K562 (cell line): ENCODE measurements around the gene CHN1.

Experiments used
- CXXC5 ChIP-seq: fragments of 250-450 bp; sonication (Bioruptor Pico); IDR thresholded peaks from 2 replicates; pipeline ENCODE4 v1.8.0; 2022; ENCODE audit warnings: inconsistent platforms, mild to moderate bottlenecking, moderate library complexity
- L3MBTL2 ChIP-seq: fragments of 450-650 bp; IDR thresholded peaks from 2 replicates; pipeline ENCODE4 v1.6.1; 2016; ENCODE audit warnings: mild to moderate bottlenecking, moderate library complexity
- NFE2L1 ChIP-seq: fragments of 450-650 bp; IDR thresholded peaks from 2 replicates; pipeline ENCODE4 v1.6.1; 2016; ENCODE audit warnings: missing genetic modification characterization, low read depth, mild to moderate bottlenecking, missing compliant biosample characterization, moderate library complexity, borderline replicate concordance
- TRIM24 ChIP-seq, 2 experiments: fragments of 450-650 bp; IDR thresholded peaks; 2 replicates each; pipeline ENCODE4 v1.6.1; 2016
- TF ChIP-seq, protein P1 (sequence below), 3 experiments: IDR thresholded peaks in 2 of 3; conservative IDR thresholded peaks in 1 of 3; 2 replicates each; pipeline ENCODE4 v1.5.1; 2011 to 2012; ENCODE audit warnings: low read length in 3 of 3, mild to moderate bottlenecking in 3 of 3, control low read depth in 2 of 3, improper control_type of control experiment in 1 of 3, inconsistent platforms in 1 of 3, low read depth in 1 of 3, mixed read lengths in 1 of 3, moderate library complexity in 1 of 3; ENCODE audit not compliant: insufficient read depth in 2 of 3

DNA sequence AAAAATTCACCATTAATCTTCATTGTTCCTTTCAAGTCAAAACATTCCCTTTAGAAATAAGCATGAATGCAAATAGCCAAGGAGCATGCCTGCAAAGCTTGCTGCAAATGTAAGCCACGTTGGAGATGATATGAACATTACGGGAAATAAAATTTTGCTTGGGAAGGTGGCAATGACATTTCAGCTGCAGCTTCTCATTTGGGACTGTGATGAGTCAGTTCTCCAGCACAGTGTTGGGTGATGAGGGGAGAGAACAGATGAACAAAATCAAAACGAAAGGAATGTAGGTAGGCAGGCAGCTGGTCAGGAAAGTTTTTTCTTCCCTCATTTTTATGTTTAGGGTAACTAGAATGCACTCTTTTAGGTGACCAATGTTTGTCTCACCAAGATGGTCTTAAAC, 175.6 kb downstream of the CHN1 start:
- TF ChIP-seq TRIM24 (IDR thresholded peaks at IDR 0.05) = no peak
- TF ChIP-seq L3MBTL2 = no peak
- TF ChIP-seq CXXC5 (CRISPR knock-in tag) = no peak
- TF ChIP-seq NFE2L1 = no peak
- TF ChIP-seq, protein P1, sequence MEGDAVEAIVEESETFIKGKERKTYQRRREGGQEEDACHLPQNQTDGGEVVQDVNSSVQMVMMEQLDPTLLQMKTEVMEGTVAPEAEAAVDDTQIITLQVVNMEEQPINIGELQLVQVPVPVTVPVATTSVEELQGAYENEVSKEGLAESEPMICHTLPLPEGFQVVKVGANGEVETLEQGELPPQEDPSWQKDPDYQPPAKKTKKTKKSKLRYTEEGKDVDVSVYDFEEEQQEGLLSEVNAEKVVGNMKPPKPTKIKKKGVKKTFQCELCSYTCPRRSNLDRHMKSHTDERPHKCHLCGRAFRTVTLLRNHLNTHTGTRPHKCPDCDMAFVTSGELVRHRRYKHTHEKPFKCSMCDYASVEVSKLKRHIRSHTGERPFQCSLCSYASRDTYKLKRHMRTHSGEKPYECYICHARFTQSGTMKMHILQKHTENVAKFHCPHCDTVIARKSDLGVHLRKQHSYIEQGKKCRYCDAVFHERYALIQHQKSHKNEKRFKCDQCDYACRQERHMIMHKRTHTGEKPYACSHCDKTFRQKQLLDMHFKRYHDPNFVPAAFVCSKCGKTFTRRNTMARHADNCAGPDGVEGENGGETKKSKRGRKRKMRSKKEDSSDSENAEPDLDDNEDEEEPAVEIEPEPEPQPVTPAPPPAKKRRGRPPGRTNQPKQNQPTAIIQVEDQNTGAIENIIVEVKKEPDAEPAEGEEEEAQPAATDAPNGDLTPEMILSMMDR (IDR thresholded peaks at IDR 0.05 in 2 of 3, conservative IDR thresholded peaks at IDR 0.05 in 1 of 3; ENCODE audit: insufficient read depth in 2 of 3, low read depth in 1 of 3, low read length in 3 of 3) = no peak
